Measurements from ENCODE around the gene KIT. TPM values are rescaled to one million over a fixed set of nuclear protein-coding genes. Genes with fewer than 3 reads are reported as not detected.

The KIT gene
- total RNA-seq, 4 donors from 2014 or later = 4.1 to 62.3 (median 18.7) TPM

- no peak for DNase-seq
- in situ Hi-C loops (cut with MboI; ENCODE audit: low pct_ligation_motif_present in 1 of 4, low pct_unique_long_range_greater_than_20kb in 1 of 4, low sequenced_read_pairs in 3 of 4) = no loop called here
- Histone ChIP-seq H3K27me3 (no peaks in the 10 kb centered on the region), H3K4me1 (no peaks in the 10 kb centered on the region), H3K9me3 (no peaks in the 10 kb centered on the region), H3K4me3 (no peak overlapping the region), H3K36me3 (no peaks in the 10 kb centered on the region), H3K27ac (no peak overlapping the region)
- TF ChIP-seq EP300 (IDR thresholded peaks at IDR 0.05; ENCODE audit: low read depth) (no peak), POLR2A (IDR thresholded peaks at IDR 0.05) (no peak), POLR2AphosphoS5 (IDR thresholded peaks at IDR 0.05) (no peak)
- TF ChIP-seq, protein P1, sequence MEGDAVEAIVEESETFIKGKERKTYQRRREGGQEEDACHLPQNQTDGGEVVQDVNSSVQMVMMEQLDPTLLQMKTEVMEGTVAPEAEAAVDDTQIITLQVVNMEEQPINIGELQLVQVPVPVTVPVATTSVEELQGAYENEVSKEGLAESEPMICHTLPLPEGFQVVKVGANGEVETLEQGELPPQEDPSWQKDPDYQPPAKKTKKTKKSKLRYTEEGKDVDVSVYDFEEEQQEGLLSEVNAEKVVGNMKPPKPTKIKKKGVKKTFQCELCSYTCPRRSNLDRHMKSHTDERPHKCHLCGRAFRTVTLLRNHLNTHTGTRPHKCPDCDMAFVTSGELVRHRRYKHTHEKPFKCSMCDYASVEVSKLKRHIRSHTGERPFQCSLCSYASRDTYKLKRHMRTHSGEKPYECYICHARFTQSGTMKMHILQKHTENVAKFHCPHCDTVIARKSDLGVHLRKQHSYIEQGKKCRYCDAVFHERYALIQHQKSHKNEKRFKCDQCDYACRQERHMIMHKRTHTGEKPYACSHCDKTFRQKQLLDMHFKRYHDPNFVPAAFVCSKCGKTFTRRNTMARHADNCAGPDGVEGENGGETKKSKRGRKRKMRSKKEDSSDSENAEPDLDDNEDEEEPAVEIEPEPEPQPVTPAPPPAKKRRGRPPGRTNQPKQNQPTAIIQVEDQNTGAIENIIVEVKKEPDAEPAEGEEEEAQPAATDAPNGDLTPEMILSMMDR (IDR thresholded peaks at IDR 0.05) = no peak
- intact Hi-C loops (cut with DNase I; ENCODE audit: low total_unique reads) = no loop called here
- WGBS, 2 donors (ENCODE audit: low coverage in 1 of 2) = 94% methylated on average over 3 of the region's 3 CpGs; no CpG with 5 or more reads in 1 of the 2 donors
These were observed 38.0 kb downstream of the KIT start for GRCh38 chr4:54695788-54696187.

DNA sequence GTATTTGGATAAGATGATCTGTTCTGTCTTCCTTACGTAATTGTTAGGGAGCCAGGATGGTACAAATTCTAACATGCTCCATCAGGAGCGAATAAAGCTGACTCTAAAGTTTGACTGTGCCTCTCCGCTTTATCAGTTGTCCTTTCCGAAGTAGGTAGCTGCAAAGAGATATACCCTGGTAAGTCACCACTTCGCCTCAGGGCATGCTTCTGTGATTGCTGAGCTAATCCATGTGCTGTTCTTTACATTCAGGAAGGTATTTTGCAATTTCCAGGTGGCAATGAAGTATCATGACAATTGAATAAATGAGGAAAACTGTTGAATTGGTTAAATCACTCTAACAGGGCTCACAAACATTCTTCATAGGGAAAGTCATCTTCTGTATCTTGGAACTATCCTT, 38.9 kb downstream of the KIT start:
- Histone ChIP-seq H3K27ac (no peak overlapping the region), H3K9me3 (no peaks in the 10 kb centered on the region), H3K27me3 (no peaks in the 10 kb centered on the region), H3K36me3 (no peaks in the 10 kb centered on the region), H3K4me3 (no peak overlapping the region), H3K4me1 (no peaks in the 10 kb centered on the region)
- 88 to 100% methylated on average over 2 to 5 of the region's 5 CpGs for WGBS, 2 donors (ENCODE audit: low coverage in 1 of 2)
- in situ Hi-C loops (cut with MboI; ENCODE audit: low pct_ligation_motif_present in 1 of 4, low pct_unique_long_range_greater_than_20kb in 1 of 4, low sequenced_read_pairs in 3 of 4) = no loop called here
- intact Hi-C loops (cut with DNase I; ENCODE audit: low total_unique reads) = no loop called here
- TF ChIP-seq EP300 (IDR thresholded peaks at IDR 0.05; ENCODE audit: low read depth) (no peak), POLR2AphosphoS5 (IDR thresholded peaks at IDR 0.05) (no peak)
- no peak for DNase-seq

DNA sequence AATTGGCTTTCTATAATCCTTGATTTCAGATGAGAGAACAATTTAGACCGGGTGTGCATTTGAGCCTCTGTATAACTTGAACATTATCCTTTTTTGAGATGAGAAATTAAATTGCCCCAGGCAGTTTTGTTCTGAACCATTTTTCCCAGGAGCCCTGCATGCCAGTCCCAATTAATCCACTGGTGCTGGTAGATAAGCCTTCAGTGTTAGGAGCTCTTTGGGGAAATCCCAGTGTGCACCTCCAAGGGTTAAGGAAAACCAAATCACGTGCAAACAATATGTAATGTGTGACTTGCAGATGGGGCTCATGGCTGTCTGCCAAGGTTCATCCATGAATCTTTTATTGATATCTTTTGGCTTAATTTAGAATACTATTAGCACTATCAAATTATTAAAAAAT, 43.2 kb downstream of the KIT start:
- no peak for DNase-seq
- in situ Hi-C loops (cut with MboI; ENCODE audit: low pct_ligation_motif_present in 1 of 4, low pct_unique_long_range_greater_than_20kb in 1 of 4, low sequenced_read_pairs in 3 of 4) = no loop called here
- Histone ChIP-seq H3K4me1 (no peaks in the 10 kb centered on the region), H3K4me3 (no peak overlapping the region), H3K27me3 (no peaks in the 10 kb centered on the region), H3K27ac (no peak overlapping the region), H3K9me3 (no peaks in the 10 kb centered on the region), H3K36me3 (no peaks in the 10 kb centered on the region)
- TF ChIP-seq POLR2A (IDR thresholded peaks at IDR 0.05) = no peak
- no peak for TF ChIP-seq POLR2AphosphoS5 (IDR thresholded peaks at IDR 0.05)
- TF ChIP-seq, protein P1 (IDR thresholded peaks at IDR 0.05) = no peak
- no peak for TF ChIP-seq EP300 (IDR thresholded peaks at IDR 0.05; ENCODE audit: low read depth)
- intact Hi-C loops (cut with DNase I; ENCODE audit: low total_unique reads) = no loop called here
- WGBS, 2 donors (ENCODE audit: low coverage in 1 of 2) = 8 to 17% methylated on average over 2 of the region's 2 CpGs

DNA sequence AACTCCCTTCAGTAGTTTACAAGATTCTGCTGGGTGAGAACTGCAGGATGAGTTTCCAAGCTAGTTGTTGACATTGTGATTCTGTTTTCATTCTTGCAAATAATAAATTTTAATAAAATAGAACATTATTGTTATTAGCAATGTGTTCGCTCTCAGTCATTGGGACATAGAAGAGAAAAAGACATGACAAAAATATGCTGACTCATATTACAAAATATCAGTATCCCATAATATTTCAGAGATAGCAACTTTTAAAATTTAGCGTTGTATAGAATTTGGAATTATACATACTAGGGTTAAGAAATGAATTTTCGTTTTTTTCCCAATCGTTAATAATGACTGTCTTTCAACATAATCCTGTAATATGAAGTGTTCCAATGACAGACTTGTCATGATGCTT, 45.4 kb downstream of the KIT start:
- no peak for DNase-seq
- Histone ChIP-seq H3K36me3 (no peaks in the 10 kb centered on the region), H3K4me1 (no peaks in the 10 kb centered on the region), H3K27me3 (no peaks in the 10 kb centered on the region), H3K9me3 (no peaks in the 10 kb centered on the region), H3K4me3 (no peak overlapping the region), H3K27ac (no peak overlapping the region)
- intact Hi-C loops (cut with DNase I; ENCODE audit: low total_unique reads) (no loop called here), in situ Hi-C loops (cut with MboI; ENCODE audit: low pct_ligation_motif_present in 1 of 4, low pct_unique_long_range_greater_than_20kb in 1 of 4, low sequenced_read_pairs in 3 of 4) (no loop called here)
- WGBS, 2 donors (ENCODE audit: low coverage in 1 of 2) = 89 to 96% methylated on average over 4 of the region's 4 CpGs
- TF ChIP-seq POLR2AphosphoS5 (IDR thresholded peaks at IDR 0.05) (no peak), POLR2A (IDR thresholded peaks at IDR 0.05) (no peak), EP300 (IDR thresholded peaks at IDR 0.05; ENCODE audit: low read depth) (no peak)
- TF ChIP-seq, protein P1 (IDR thresholded peaks at IDR 0.05) = no peak

GRCh38 chr4:54707406-54707805, 49.6 kb downstream of the KIT start:
- no peaks in the 10 kb centered on the region for H3K4me1 ChIP-seq
- no peaks in the 10 kb centered on the region for H3K27me3 ChIP-seq
- no peak overlapping the region for H3K27ac ChIP-seq
- intact Hi-C loops (cut with DNase I; ENCODE audit: low total_unique reads) = no loop called here
- no peak for DNase-seq
- WGBS, 2 donors (ENCODE audit: low coverage in 1 of 2) = 73 to 76% methylated on average over 3 of the region's 3 CpGs
- H3K36me3 ChIP-seq = no peaks in the 10 kb centered on the region
- H3K4me3 ChIP-seq = no peak overlapping the region
- TF ChIP-seq EP300 (IDR thresholded peaks at IDR 0.05; ENCODE audit: low read depth) (no peak), POLR2A (IDR thresholded peaks at IDR 0.05) (no peak), POLR2AphosphoS5 (IDR thresholded peaks at IDR 0.05) (no peak)
- TF ChIP-seq, protein P1 (IDR thresholded peaks at IDR 0.05) = no peak
- in situ Hi-C loops (cut with MboI; ENCODE audit: low pct_ligation_motif_present in 1 of 4, low pct_unique_long_range_greater_than_20kb in 1 of 4, low sequenced_read_pairs in 3 of 4) = no loop called here
- H3K9me3 ChIP-seq = no peaks in the 10 kb centered on the region
